HepG2 (cell line): ENCODE data around the gene SUCLA2. TPM values are rescaled to one million over a fixed set of nuclear protein-coding genes. Genes with fewer than 3 reads are reported as not detected.
A peak's percentile ranks its signal among the peaks of the same experiment; 100 is the strongest.

Experiments used
- AKNA ChIP-seq: sonication (generic); formaldehyde crosslinking; IDR thresholded peaks from 2 replicates; pipeline ENCODE4 v1.4.0; 2020; ENCODE audit warnings: missing genetic modification reagents, borderline replicate concordance
- CBX1 ChIP-seq: IDR thresholded peaks from one replicate; pipeline ENCODE4 v1.6.1; 2016; ENCODE audit warnings: antibody characterized with exemption, low read depth
- EZH2 ChIP-seq: conservative IDR thresholded peaks from 2 replicates; pipeline ENCODE4 v1.6.1; 2012; ENCODE audit warnings: mild to moderate bottlenecking, low read depth, low read length, moderate library complexity
- FOXM1 ChIP-seq: sonication (generic); formaldehyde crosslinking; IDR thresholded peaks from 2 replicates; pipeline ENCODE4 v1.5.0; 2020; ENCODE audit warnings: missing genetic modification reagents
- KDM6A ChIP-seq: IDR thresholded peaks from 2 replicates; pipeline ENCODE4 v1.6.1; 2016; ENCODE audit warnings: low read depth
- KLF9 ChIP-seq: IDR thresholded peaks from 2 replicates; pipeline ENCODE4 v1.6.1; 2016; ENCODE audit warnings: low read depth
- NCOA5 ChIP-seq: sonication (generic); formaldehyde crosslinking; IDR thresholded peaks from 2 replicates; pipeline ENCODE4 v1.4.0; 2020; ENCODE audit warnings: missing genetic modification reagents
- REL ChIP-seq: sonication (generic); formaldehyde crosslinking; conservative IDR thresholded peaks from 2 replicates; pipeline ENCODE4 v1.8.0; 2022; ENCODE audit warnings: mild to moderate bottlenecking, missing genetic modification reagents, moderate library complexity
- RELA ChIP-seq: sonication (generic); formaldehyde crosslinking; IDR thresholded peaks from 2 replicates; pipeline ENCODE4 v1.4.0; 2020; ENCODE audit warnings: missing genetic modification reagents
- RFXANK ChIP-seq: IDR thresholded peaks from 2 replicates; pipeline ENCODE4 v1.6.1; 2016
- SOX5 ChIP-seq: IDR thresholded peaks from 2 replicates; pipeline ENCODE4 v1.6.1; 2016; ENCODE audit warnings: borderline replicate concordance
- ZBTB8A ChIP-seq: sonication (generic); formaldehyde crosslinking; IDR thresholded peaks from 2 replicates; pipeline ENCODE4 v1.4.0; 2020; ENCODE audit warnings: mild to moderate bottlenecking, low read depth, missing genetic modification reagents, borderline replicate concordance
- ZNF138 ChIP-seq: sonication (generic); formaldehyde crosslinking; IDR thresholded peaks from 2 replicates; pipeline ENCODE4 v1.5.0; 2020; ENCODE audit warnings: mild to moderate bottlenecking, low read depth, missing genetic modification reagents
- ZNF260 ChIP-seq: sonication (generic); formaldehyde crosslinking; IDR thresholded peaks from 2 replicates; pipeline ENCODE4 v1.4.0; 2020; ENCODE audit warnings: missing genetic modification reagents, low read depth, mild to moderate bottlenecking, borderline replicate concordance
- ZNF451 ChIP-seq: sonication (generic); formaldehyde crosslinking; IDR thresholded peaks from 2 replicates; pipeline ENCODE4 v1.5.0; 2020; ENCODE audit warnings: mild to moderate bottlenecking, missing genetic modification reagents
- ZNF570 ChIP-seq: sonication (generic); formaldehyde crosslinking; IDR thresholded peaks from 2 replicates; pipeline ENCODE4 v1.4.0; 2020; ENCODE audit warnings: mild to moderate bottlenecking, missing genetic modification reagents, borderline replicate concordance
- ZNF766 ChIP-seq: sonication (generic); formaldehyde crosslinking; IDR thresholded peaks from 2 replicates; pipeline ENCODE4 v1.5.0; 2020; ENCODE audit warnings: missing genetic modification reagents, borderline replicate concordance
- ZNF883 ChIP-seq: sonication (generic); formaldehyde crosslinking; IDR thresholded peaks from 2 replicates; pipeline ENCODE4 v1.5.1; 2020; ENCODE audit warnings: mild to moderate bottlenecking, missing genetic modification reagents; ENCODE audit errors: not compliant biosample characterization
- ZNF891 ChIP-seq: sonication (generic); formaldehyde crosslinking; IDR thresholded peaks from 2 replicates; pipeline ENCODE4 v1.5.0; 2020; ENCODE audit warnings: mild to moderate bottlenecking, missing genetic modification reagents
- polyA plus RNA-seq, 8 experiments: library from polyadenylated mRNA; depleted of rRNA in 3 of 8; stranded (reverse) in 7 of 8; unstranded in 1 of 8; fragments of >200 nt; fragmentation: Illumina TruSeq in 4 of 8; extraction: Trizol in 4 of 8; gene quantifications; 2 replicates each; pipeline versions ENCODE4 v1.2.1 to v1.2.3, GENCODE V29; 2011 to 2016; ENCODE audit warnings: low read depth in 4 of 8, missing spikeins in 1 of 8, mixed read lengths in 1 of 8; ENCODE audit not compliant: insufficient read depth in 1 of 8
- total RNA-seq, 5 experiments: library from RNA; depleted of rRNA; stranded (reverse); fragments of >200 nt; fragmentation: Illumina TruSeq; extraction: Trizol; gene quantifications; 2 replicates each; pipeline ENCODE4 v1.2.3, GENCODE V29; 2016; ENCODE audit warnings: low read depth in 1 of 5
- TF ChIP-seq, protein P1 (sequence below): sonication (generic); formaldehyde crosslinking; IDR thresholded peaks from 2 replicates; pipeline ENCODE4 v1.9.0; 2022; ENCODE audit warnings: low read depth, missing genetic modification reagents
- TF ChIP-seq, protein P2 (sequence below): IDR thresholded peaks from 2 replicates; pipeline ENCODE4 v1.6.1; 2016; ENCODE audit warnings: missing genetic modification reagents, missing compliant biosample characterization
- TF ChIP-seq, protein P3 (sequence below), 2 experiments: fragments of 450-650 bp in 1 of 2; sonication (generic) in 1 of 2; formaldehyde crosslinking; IDR thresholded peaks; 2 replicates each; pipeline versions ENCODE4 v1.5.0 to v1.8.0; 2020 to 2022; ENCODE audit warnings: mild to moderate bottlenecking in 1 of 2, missing genetic modification reagents in 1 of 2

Gene SUCLA2
- total and polyA plus RNA-seq, 2 of the 13 experiments (the other 11 are each of a cell fraction or from before 2014, with no cell fraction given): 28.4 to 77.1 TPM

- TF ChIP-seq, protein P1, sequence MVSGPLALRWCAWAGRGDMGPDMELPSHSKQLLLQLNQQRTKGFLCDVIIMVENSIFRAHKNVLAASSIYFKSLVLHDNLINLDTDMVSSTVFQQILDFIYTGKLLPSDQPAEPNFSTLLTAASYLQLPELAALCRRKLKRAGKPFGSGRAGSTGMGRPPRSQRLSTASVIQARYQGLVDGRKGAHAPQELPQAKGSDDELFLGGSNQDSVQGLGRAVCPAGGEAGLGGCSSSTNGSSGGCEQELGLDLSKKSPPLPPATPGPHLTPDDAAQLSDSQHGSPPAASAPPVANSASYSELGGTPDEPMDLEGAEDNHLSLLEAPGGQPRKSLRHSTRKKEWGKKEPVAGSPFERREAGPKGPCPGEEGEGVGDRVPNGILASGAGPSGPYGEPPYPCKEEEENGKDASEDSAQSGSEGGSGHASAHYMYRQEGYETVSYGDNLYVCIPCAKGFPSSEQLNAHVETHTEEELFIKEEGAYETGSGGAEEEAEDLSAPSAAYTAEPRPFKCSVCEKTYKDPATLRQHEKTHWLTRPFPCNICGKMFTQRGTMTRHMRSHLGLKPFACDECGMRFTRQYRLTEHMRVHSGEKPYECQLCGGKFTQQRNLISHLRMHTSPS: peak; percentile 36; the same call in 1 of the 2 replicates
- TF ChIP-seq ZNF891 (peak; percentile 93), ZBTB8A (0 out of 2 replicates have a peak, but pooled peaks have one; percentile 79), RELA (no peak), RFXANK (CRISPR knock-in tag) (peak; percentile 78; the same call in 1 of the 2 replicates), SOX5 (CRISPR knock-in tag) (no peak; the same call in none of the 2 replicates), ZNF766 (peak; percentile 87), ZNF883 (peak; percentile 94), FOXM1 (CRISPR knock-in tag) (peak; percentile 61; the same call in 1 of the 2 replicates), ZNF570 (CRISPR knock-in tag) (peak; percentile 71; the same call in 1 of the 2 replicates), ZNF451 (CRISPR knock-in tag) (peak; percentile 74; the same call in 1 of the 2 replicates), ZNF260 (CRISPR knock-in tag) (no peak), NCOA5 (CRISPR knock-in tag) (no peak), AKNA (CRISPR knock-in tag) (no peak), CBX1 (peak; percentile 97), EZH2 (no peak), REL (peak; percentile 97), ZNF138 (peak; percentile 89), KDM6A (no peak; the same call in 1 of the 2 replicates), KLF9 (CRISPR knock-in tag) (no peak)
- TF ChIP-seq, protein P2, sequence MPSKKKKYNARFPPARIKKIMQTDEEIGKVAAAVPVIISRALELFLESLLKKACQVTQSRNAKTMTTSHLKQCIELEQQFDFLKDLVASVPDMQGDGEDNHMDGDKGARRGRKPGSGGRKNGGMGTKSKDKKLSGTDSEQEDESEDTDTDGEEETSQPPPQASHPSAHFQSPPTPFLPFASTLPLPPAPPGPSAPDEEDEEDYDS: no peak
- TF ChIP-seq, protein P3, sequence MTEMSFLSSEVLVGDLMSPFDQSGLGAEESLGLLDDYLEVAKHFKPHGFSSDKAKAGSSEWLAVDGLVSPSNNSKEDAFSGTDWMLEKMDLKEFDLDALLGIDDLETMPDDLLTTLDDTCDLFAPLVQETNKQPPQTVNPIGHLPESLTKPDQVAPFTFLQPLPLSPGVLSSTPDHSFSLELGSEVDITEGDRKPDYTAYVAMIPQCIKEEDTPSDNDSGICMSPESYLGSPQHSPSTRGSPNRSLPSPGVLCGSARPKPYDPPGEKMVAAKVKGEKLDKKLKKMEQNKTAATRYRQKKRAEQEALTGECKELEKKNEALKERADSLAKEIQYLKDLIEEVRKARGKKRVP (CRISPR knock-in tag; IDR thresholded peaks at IDR 0.05): peak in 1 of 2 experiments; percentile 80; a peak in 2 of 4 replicates
Measured at GRCh38 chr13:48037346-48038173, 36.5 kb upstream of the SUCLA2 start, which contains the start of gene NUDT15 (continued).
